Measurements from ENCODE around the gene VAMP5. TPM values are rescaled to one million over a fixed set of nuclear protein-coding genes. Genes with fewer than 3 reads are reported as not detected.
A peak's percentile ranks its signal among the peaks of the same experiment; 100 is the strongest.

VAMP5 gene
- total RNA-seq, 1 donor from 2014 or later = 4.2 TPM

- Mint-ChIP-seq H3K4me1 (ENCODE audit: low read depth) (peaks cover 18% of the 10 kb centered on the region), H3K4me3 (ENCODE audit: low read depth) (no peak overlapping the region), H3K36me3 (ENCODE audit: insufficient read depth) (peaks cover 9% of the 10 kb centered on the region), H3K9me3 (ENCODE audit: low read depth) (no peaks in the 10 kb centered on the region), H3K27ac (no peak overlapping the region), H3K27me3 (no peaks in the 10 kb centered on the region)
- no peak for TF ChIP-seq CTCF (IDR thresholded peaks at IDR 0.05; ENCODE audit: unreplicated experiment)
- no peak for DNase-seq (ENCODE audit: low spot score, unreplicated experiment)
These were observed 21.3 kb downstream of the VAMP5 start for GRCh38 chr2:85605406-85606115.

GRCh38 chr2:85606116-85606455, 21.9 kb downstream of the VAMP5 start:
- H3K4me3 Mint-ChIP-seq (ENCODE audit: low read depth) = no peak overlapping the region
- peaks cover 9% of the 10 kb centered on the region for H3K36me3 Mint-ChIP-seq (ENCODE audit: insufficient read depth)
- H3K4me1 Mint-ChIP-seq (ENCODE audit: low read depth) = peaks cover 18% of the 10 kb centered on the region
- no peak for TF ChIP-seq CTCF (IDR thresholded peaks at IDR 0.05; ENCODE audit: unreplicated experiment)
- no peaks in the 10 kb centered on the region for H3K27me3 Mint-ChIP-seq
- no peak overlapping the region for H3K27ac Mint-ChIP-seq
- H3K9me3 Mint-ChIP-seq (ENCODE audit: low read depth) = no peaks in the 10 kb centered on the region
- no peak for DNase-seq (ENCODE audit: low spot score, unreplicated experiment)

GRCh38 chr2:85607268-85608215, 23.3 kb downstream of the VAMP5 start:
- peaks cover 15% of the 10 kb centered on the region for H3K4me1 Mint-ChIP-seq (ENCODE audit: low read depth)
- no peaks in the 10 kb centered on the region for H3K27me3 Mint-ChIP-seq
- DNase-seq (ENCODE audit: low spot score, unreplicated experiment) = no peak
- TF ChIP-seq CTCF (IDR thresholded peaks at IDR 0.05; ENCODE audit: unreplicated experiment) = no peak
- H3K9me3 Mint-ChIP-seq (ENCODE audit: low read depth) = no peaks in the 10 kb centered on the region
- peak overlapping the region; percentile 56 for H3K27ac Mint-ChIP-seq
- peaks cover 9% of the 10 kb centered on the region for H3K36me3 Mint-ChIP-seq (ENCODE audit: insufficient read depth)
- H3K4me3 Mint-ChIP-seq (ENCODE audit: low read depth) = no peak overlapping the region

- Mint-ChIP-seq H3K4me1 (ENCODE audit: low read depth) (peaks cover 7% of the 10 kb centered on the region), H3K4me3 (ENCODE audit: low read depth) (peak overlapping the region; percentile 94), H3K27ac (peak overlapping the region; percentile 96), H3K9me3 (ENCODE audit: low read depth) (no peaks in the 10 kb centered on the region), H3K36me3 (ENCODE audit: insufficient read depth) (peaks cover 9% of the 10 kb centered on the region), H3K27me3 (no peaks in the 10 kb centered on the region)
- no peak for TF ChIP-seq CTCF (IDR thresholded peaks at IDR 0.05; ENCODE audit: unreplicated experiment)
- DNase-seq (ENCODE audit: low spot score, unreplicated experiment) = no peak
These were observed 27.0 kb downstream of the VAMP5 start for GRCh38 chr2:85611217-85611704.

Data from progenitor cell of endocrine pancreas (in vitro differentiated cells).